Adrenal gland (tissue), 12 donors: Measurements from ENCODE around the gene HIKESHI. TPM values are rescaled to one million over a fixed set of nuclear protein-coding genes. Genes with fewer than 3 reads are reported as not detected.

ENCODE experiments used
- DNase-seq, 7 donors: peaks; one replicate each; pipeline ENCODE4 v3.0.0-alpha.2; 2019 to 2020
- H3K27ac ChIP-seq, 5 donors: fragments of 200-600 bp; sonication (generic) in 4 of 5; 1 replicate in 3 of 5; 2 replicates in 2 of 5; pipeline versions ENCODE4 v1.5.1 to v1.8.0; 2016 to 2020; ENCODE audit warnings: mild to moderate bottlenecking in 1 of 5
- H3K27me3 ChIP-seq: fragments of 200-600 bp; 2 replicates; pipeline ENCODE4 v1.8.0; 2021
- H3K36me3 ChIP-seq, 2 donors: fragments of 200-600 bp; replicated peaks in 1 of 2; 1 replicate in 1 of 2; 2 replicates in 1 of 2; pipeline versions ENCODE4 v1.5.1 to v1.8.0; 2018 to 2022
- H3K4me1 ChIP-seq, 2 donors: fragments of 200-600 bp; replicated peaks in 1 of 2; 1 replicate in 1 of 2; 2 replicates in 1 of 2; pipeline versions ENCODE4 v1.5.1 to v1.8.0; 2018 to 2021
- H3K4me3 ChIP-seq, 4 donors: fragments of 200-600 bp; sonication (generic) in 3 of 4; one replicate each; pipeline ENCODE4 v1.5.1; 2016 to 2018
- H3K9me3 ChIP-seq, 3 donors: fragments of 200-600 bp; sonication (generic) in 1 of 3; replicated peaks in 1 of 3; 1 replicate in 2 of 3; 2 replicates in 1 of 3; pipeline versions ENCODE4 v1.5.1 to v1.8.0; 2016 to 2021
- POLR2A ChIP-seq, 2 donors: fragments of 450-650 bp; IDR thresholded peaks; one replicate each; pipeline ENCODE4 v1.6.1; 2017; ENCODE audit warnings: antibody characterized with exemption in 2 of 2, mild to moderate bottlenecking in 2 of 2, moderate library complexity in 1 of 2
- WGBS, 4 donors: extraction: QIAGEN DNeasy Blood & Tissue Kit in 2 of 4; methylation state at CpG; one replicate each; pipeline versions ENCODE4 v1.1.5 to v1.1.7; 2013 to 2017; 5-methylcytosine and 5-hydroxymethylcytosine counted together
- intact Hi-C, 2 donors: fragments of 100-400 bp; cut with DNase I; formaldehyde crosslinking; loops; one replicate each; pipeline versions ENCODE4 v1.14.1 to v1.15.0; 2022 to 2023
- polyA plus RNA-seq, 3 donors: library from polyadenylated mRNA; stranded (reverse); fragments of 200-250 nt in 2 of 3; fragments of 350-450 nt in 1 of 3; fragmentation: Illumina TruSeq in 1 of 3; extraction: RNeasy Lipid Tissue Mini Kit (QIAGEN cat#74804) in 1 of 3; gene quantifications; one replicate each; pipeline ENCODE4 v1.2.3, GENCODE V29; 2013 to 2014
- small RNA-seq, 2 donors: library from RNA; depleted of rRNA; stranded (forward); fragments of <200 nt; gene quantifications; one replicate each; pipeline ENCODE3, GENCODE V24; 2016
- total RNA-seq, 9 donors: library from RNA; depleted of rRNA in 4 of 9; stranded (reverse); fragments of >200 nt in 4 of 9; fragments of 120-200 nt in 1 of 9; fragmentation: NEBNext Ultra II Directional in 1 of 9; extraction: Animal tissue kit (Norgen Biotek cat#: 25700) in 1 of 9; gene quantifications; one replicate each; pipeline versions ENCODE4 v1.1.0 to v1.2.4, GENCODE V29; 2013 to 2023
- TF ChIP-seq, protein P1 (sequence below), 6 experiments: fragments of 450-650 bp in 4 of 6; fragments of 200-600 bp in 2 of 6; sonication (generic) in 1 of 6; IDR thresholded peaks; 1 replicate in 5 of 6; 2 replicates in 1 of 6; pipeline versions ENCODE4 v1.5.1 to v1.8.0; 2016 to 2021; ENCODE audit warnings: antibody characterized with exemption in 6 of 6, mild to moderate bottlenecking in 2 of 6, moderate library complexity in 1 of 6
- donor health status: healthy with polysubstance abuse.
- donor health status: Bipolar disorder and iron deficiency.
- donor health status: DM: yes; HTN: yes; CAD: no.
- donor health status: DM: no; HTN: no; CAD: no.
- donor health status: DM: no; HTN: no; CAD: no.
- donor health status: DM: yes; HTN: yes; CAD: no.

HIKESHI gene
- total and polyA plus RNA-seq, 12 donors = 30.4 to 48.2 (median 37.3) TPM

DNA sequence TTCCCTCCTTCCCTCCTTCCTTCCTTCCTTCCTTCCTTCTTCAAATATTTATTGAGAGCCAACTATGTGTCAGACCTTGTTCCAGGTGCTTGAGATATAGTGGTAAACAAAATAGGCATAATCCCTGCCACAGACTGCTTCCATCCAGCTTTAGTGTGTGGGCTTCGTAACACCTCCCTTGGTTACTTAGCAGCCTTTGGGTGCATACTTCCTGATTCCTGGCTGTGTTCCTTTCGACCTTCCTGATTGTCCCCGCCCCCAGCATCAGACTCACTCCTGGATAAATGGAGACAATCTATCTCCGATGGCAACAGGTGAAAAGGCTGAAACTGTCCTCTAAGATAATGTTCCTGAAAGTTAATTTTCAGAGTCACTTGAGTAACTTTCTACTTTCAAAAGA, 86.2 kb downstream of the HIKESHI start:
- TF ChIP-seq POLR2A (IDR thresholded peaks at IDR 0.05) = no peak
- TF ChIP-seq, protein P1, sequence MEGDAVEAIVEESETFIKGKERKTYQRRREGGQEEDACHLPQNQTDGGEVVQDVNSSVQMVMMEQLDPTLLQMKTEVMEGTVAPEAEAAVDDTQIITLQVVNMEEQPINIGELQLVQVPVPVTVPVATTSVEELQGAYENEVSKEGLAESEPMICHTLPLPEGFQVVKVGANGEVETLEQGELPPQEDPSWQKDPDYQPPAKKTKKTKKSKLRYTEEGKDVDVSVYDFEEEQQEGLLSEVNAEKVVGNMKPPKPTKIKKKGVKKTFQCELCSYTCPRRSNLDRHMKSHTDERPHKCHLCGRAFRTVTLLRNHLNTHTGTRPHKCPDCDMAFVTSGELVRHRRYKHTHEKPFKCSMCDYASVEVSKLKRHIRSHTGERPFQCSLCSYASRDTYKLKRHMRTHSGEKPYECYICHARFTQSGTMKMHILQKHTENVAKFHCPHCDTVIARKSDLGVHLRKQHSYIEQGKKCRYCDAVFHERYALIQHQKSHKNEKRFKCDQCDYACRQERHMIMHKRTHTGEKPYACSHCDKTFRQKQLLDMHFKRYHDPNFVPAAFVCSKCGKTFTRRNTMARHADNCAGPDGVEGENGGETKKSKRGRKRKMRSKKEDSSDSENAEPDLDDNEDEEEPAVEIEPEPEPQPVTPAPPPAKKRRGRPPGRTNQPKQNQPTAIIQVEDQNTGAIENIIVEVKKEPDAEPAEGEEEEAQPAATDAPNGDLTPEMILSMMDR (IDR thresholded peaks at IDR 0.05) = no peak
- Histone ChIP-seq H3K27me3 (no peaks in the 10 kb centered on the region), H3K9me3 (no peaks in the 10 kb centered on the region), H3K36me3 (no peaks in the 10 kb centered on the region), H3K4me3 (no peak overlapping the region), H3K27ac (no peak overlapping the region), H3K4me1 (no peaks in the 10 kb centered on the region)
- intact Hi-C loops = no loop called here
- WGBS, 4 donors = 74 to 86% (median 82%) methylated on average over 4 of the region's 4 CpGs
- no peak for DNase-seq

DNA sequence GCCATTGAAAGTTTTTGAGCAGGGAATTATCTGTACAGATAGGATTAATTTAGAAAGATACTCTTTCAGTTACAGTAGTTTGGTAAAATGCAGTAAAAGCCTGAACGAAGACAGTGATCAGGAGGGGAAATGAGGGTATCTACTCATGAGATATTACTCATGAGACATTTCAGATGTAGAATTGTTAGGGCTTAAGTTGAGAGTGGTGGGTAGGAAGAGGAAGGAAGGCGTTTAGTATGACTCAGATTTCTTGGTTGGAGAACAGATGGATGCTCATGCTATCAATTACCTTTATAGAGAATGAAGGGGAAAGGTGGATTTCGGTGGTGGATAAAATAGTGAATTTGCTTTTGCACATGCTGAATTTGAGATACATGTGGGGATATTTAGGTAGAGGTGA, 88.4 kb downstream of the HIKESHI start:
- TF ChIP-seq POLR2A (IDR thresholded peaks at IDR 0.05) = no peak
- TF ChIP-seq, protein P1 (IDR thresholded peaks at IDR 0.05) = no peak
- no peak for DNase-seq
- no peaks in the 10 kb centered on the region for H3K27me3 ChIP-seq
- intact Hi-C loops = no loop called here
- WGBS, 4 donors = 80 to 88% (median 86%) methylated on average over 3 of the region's 3 CpGs
- no peaks in the 10 kb centered on the region for H3K9me3 ChIP-seq
- no peak overlapping the region for H3K4me3 ChIP-seq
- no peaks in the 10 kb centered on the region for H3K36me3 ChIP-seq
- peaks cover 7 to 17% of the 10 kb centered on the region in 2 donors for H3K4me1 ChIP-seq
- H3K27ac ChIP-seq = no peak overlapping the region

- Histone ChIP-seq H3K27me3 (no peaks in the 10 kb centered on the region), H3K27ac (peak overlapping the region in 3 of 5 donors; percentile 27 to 45 (median 38)), H3K4me1 (peaks cover 7 to 18% of the 10 kb centered on the region in 2 donors), H3K9me3 (no peaks in the 10 kb centered on the region), H3K36me3 (no peaks in the 10 kb centered on the region), H3K4me3 (no peak overlapping the region)
- peak; percentile 38 to 83 (median 77) for DNase-seq
- TF ChIP-seq, protein P1 (IDR thresholded peaks at IDR 0.05) = no peak
- no peak for TF ChIP-seq POLR2A (IDR thresholded peaks at IDR 0.05)
- 23 to 27% (median 25%) methylated on average over 6 of the region's 6 CpGs for WGBS, 4 donors
- intact Hi-C loops = no loop called here
These were observed 93.1 kb downstream of the HIKESHI start for GRCh38 chr11:86395061-86395551.

Small RNA genes lying within 50 kb of the gene (small RNA-seq; reads per million reads assigned to genes)
- gene RN7SL225P = 0 reads per million in 2 donors

Other genes with a start within 250 kb of the HIKESHI start
- gene PICALM, start 233.2 kb upstream of the HIKESHI start, total RNA-seq = 100 to 1,000 TPM in 8 of 9 donors, 10 to 100 TPM in 1; 96.3 to 194 (median 118) TPM
- gene PICALM, start 233.2 kb upstream of the HIKESHI start, polyA plus RNA-seq = 100 to 1,000 TPM in 1 of 3 donors, 10 to 100 TPM in 2; 33.9 to 217 (median 52.8) TPM
- gene EED, start 57.5 kb upstream of the HIKESHI start, total RNA-seq = 10 to 100 TPM in 7 of 9 donors, 1 to 10 TPM in 2; 8.5 to 21.6 (median 16.0) TPM
- 10 to 100 TPM; 13.9 to 17.7 (median 17.4) TPM for gene EED, start 57.5 kb upstream of the HIKESHI start, polyA plus RNA-seq
- 1 to 10 TPM in 3 of 9 donors, under 1 TPM in 4, not detected in 2; 0.18 to 3.0 (median 0.57) TPM for gene CCDC81, start 72.6 kb downstream of the HIKESHI start, total RNA-seq
- 1 to 10 TPM in 1 of 3 donors, under 1 TPM in 2; 0.46 to 1.0 (median 0.80) TPM for gene CCDC81, start 72.6 kb downstream of the HIKESHI start, polyA plus RNA-seq